K562 (cell line): ENCODE measurements around the gene ATXN7L1. TPM values are rescaled to one million over a fixed set of nuclear protein-coding genes. Genes with fewer than 3 reads are reported as not detected.

Experiments used
- ATAC-seq: fragments of 200-7000 bp; cut with Tn5 transposase; 3 replicates; pipeline ENCODE4 v1.9.1; 2020; ENCODE audit warnings: moderate library complexity
- BruUV-seq: library from RNA; stranded (reverse); fragments of 400-500 nt; replicated peaks from 2 replicates; lab custom pipeline; 2021; lab: Mats Ljungman, UMichigan
- CTCF ChIA-PET: fragments of 300-600 bp; formaldehyde crosslinking; extraction: SDS; loops from one replicate; lab custom pipeline; 2021; ENCODE audit warnings: low intra/inter-chr PET ratio; lab: Yijun Ruan, JAX
- POLR2A ChIA-PET: fragments of 300-600, 350-650 bp; sonication (Branson Sonifier 250); formaldehyde crosslinking; extraction: SDS; loops from one replicate; lab custom pipeline; 2021; ENCODE audit warnings: antibody characterized with exemption, inconsistent platforms; lab: Yijun Ruan, JAX
- DNase-seq, 4 experiments: peaks; one replicate each; pipeline versions ENCODE4 v3.0.0 to v3.0.0-alpha.2; 2011 to 2018; ENCODE audit warnings: low spot score in 3 of 4, mixed read lengths in 3 of 4; ENCODE audit errors: extremely low read depth in 1 of 4
- FAIRE-seq: peaks from 2 replicates; lab custom pipeline; 2011; peaks lifted over from hg19 to GRCh38; lab: Jason Lieb, UNC
- H2AFZ ChIP-seq: 2 replicates; pipeline ENCODE4 v1.6.0; 2011; ENCODE audit warnings: low read depth, low read length, control low read depth, inconsistent platforms
- H3K27ac ChIP-seq: fragments of 200-600 bp; 3 replicates; pipeline ENCODE4 v1.8.0; 2011; ENCODE audit warnings: low read depth, mild to moderate bottlenecking, control low read depth, inconsistent platforms, low read length, moderate library complexity, mixed read lengths; ENCODE audit errors: extremely low read depth
- H3K27me3 ChIP-seq, 2 experiments: fragments of 300-600 bp in 1 of 2; 2 replicates in 1 of 2; 3 replicates in 1 of 2; pipeline versions ENCODE4 v1.6.0 to v1.8.0; 2011; ENCODE audit warnings: inconsistent platforms in 2 of 2, low read length in 2 of 2, mild to moderate bottlenecking in 1 of 2, mixed read lengths in 1 of 2, moderate library complexity in 1 of 2; ENCODE audit not compliant: control insufficient read depth in 2 of 2, insufficient read depth in 2 of 2
- H3K36me3 ChIP-seq: fragments of 300-600 bp; 3 replicates; pipeline ENCODE4 v1.8.0; 2011; ENCODE audit warnings: mild to moderate bottlenecking, low read length, inconsistent platforms; ENCODE audit not compliant: control insufficient read depth, insufficient read depth
- H3K4me1 ChIP-seq, 2 experiments: fragments of 200-600 bp in 1 of 2; replicated peaks in 1 of 2; 2 replicates in 1 of 2; 3 replicates in 1 of 2; pipeline versions ENCODE4 v1.5.1 to v1.8.0; 2011; ENCODE audit warnings: inconsistent platforms in 2 of 2, low read length in 2 of 2, mild to moderate bottlenecking in 1 of 2, mixed read lengths in 1 of 2, moderate library complexity in 1 of 2; ENCODE audit not compliant: control insufficient read depth in 2 of 2, insufficient read depth in 2 of 2
- H3K4me2 ChIP-seq: 2 replicates; pipeline ENCODE4 v1.6.1; 2011; ENCODE audit warnings: low read length, control low read depth, inconsistent platforms, mixed read lengths; ENCODE audit not compliant: insufficient read depth
- H3K4me3 ChIP-seq: fragments of 200-600 bp; sonication (generic), shearing (Covaris generic); 2 replicates; pipeline ENCODE4 v1.5.1; 2016; ENCODE audit warnings: control low read depth, inconsistent platforms
- H3K79me2 ChIP-seq: fragments of 200-600 bp; 3 replicates; pipeline ENCODE4 v1.8.0; 2011; ENCODE audit warnings: low read length, inconsistent platforms; ENCODE audit not compliant: control insufficient read depth, insufficient read depth
- H3K9ac ChIP-seq, 2 experiments: 2 replicates each; pipeline versions ENCODE4 v1.6.0 to v1.6.1; 2011; ENCODE audit warnings: low read depth in 2 of 2, low read length in 2 of 2, control low read depth in 1 of 2, inconsistent platforms in 1 of 2, mild to moderate bottlenecking in 1 of 2, mixed read lengths in 1 of 2; ENCODE audit not compliant: insufficient read depth in 1 of 2
- H3K9me1 ChIP-seq: one replicate; pipeline ENCODE4 v1.6.0; 2011; ENCODE audit warnings: inconsistent platforms, mild to moderate bottlenecking, low read length, moderate library complexity; ENCODE audit not compliant: control insufficient read depth, insufficient read depth
- H3K9me3 ChIP-seq: replicated peaks from 2 replicates; pipeline ENCODE4 v1.5.1; 2011; ENCODE audit warnings: low read depth, low read length, inconsistent platforms; ENCODE audit not compliant: control insufficient read depth, insufficient read depth
- H4K20me1 ChIP-seq: replicated peaks from 2 replicates; pipeline ENCODE4 v1.6.1; 2011; ENCODE audit warnings: low read length, inconsistent platforms, mixed read lengths; ENCODE audit not compliant: control insufficient read depth, insufficient read depth
- ARID1B ChIP-seq: fragments of 450-650 bp; IDR thresholded peaks from 2 replicates; pipeline ENCODE4 v1.6.1; 2016; ENCODE audit warnings: antibody characterized with exemption, mild to moderate bottlenecking, inconsistent platforms
- CTCF ChIP-seq, 3 experiments: IDR thresholded peaks in 2 of 3; conservative IDR thresholded peaks in 1 of 3; 2 replicates each; pipeline ENCODE4 v1.5.1; 2011 to 2012; ENCODE audit warnings: low read length in 3 of 3, mild to moderate bottlenecking in 3 of 3, control low read depth in 2 of 3, improper control_type of control experiment in 1 of 3, inconsistent platforms in 1 of 3, low read depth in 1 of 3, mixed read lengths in 1 of 3, moderate library complexity in 1 of 3; ENCODE audit not compliant: insufficient read depth in 2 of 3
- E4F1 ChIP-seq: fragments of 250-450 bp; sonication (Bioruptor Pico); IDR thresholded peaks from 2 replicates; pipeline ENCODE4 v1.5.0; 2021; ENCODE audit warnings: mild to moderate bottlenecking, borderline replicate concordance
- GATA2 ChIP-seq: sonication (generic); formaldehyde crosslinking; IDR thresholded peaks from 2 replicates; pipeline ENCODE4 v1.4.0; 2020; ENCODE audit warnings: mild to moderate bottlenecking, missing genetic modification reagents
- LCOR ChIP-seq: sonication (generic); formaldehyde crosslinking; IDR thresholded peaks from 2 replicates; pipeline ENCODE4 v1.8.0; 2022; ENCODE audit warnings: mild to moderate bottlenecking, missing genetic modification reagents
- PHF8 ChIP-seq: fragments of 200-600 bp; sonication (generic); IDR thresholded peaks from 2 replicates; pipeline ENCODE4 v1.6.1; 2012; ENCODE audit warnings: mixed run types, mild to moderate bottlenecking, inconsistent platforms, low read length, moderate library complexity, borderline replicate concordance
- PURB ChIP-seq: sonication (generic); formaldehyde crosslinking; IDR thresholded peaks from 2 replicates; pipeline ENCODE4 v1.9.0; 2021; ENCODE audit warnings: low read depth, mild to moderate bottlenecking, missing genetic modification reagents
- SRSF1 ChIP-seq: fragments of 200-400 bp; formaldehyde crosslinking; IDR thresholded peaks from 2 replicates; pipeline ENCODE4 v1.6.1; 2017; ENCODE audit warnings: mild to moderate bottlenecking, low read depth, low read length, moderate library complexity
- ZNF445 ChIP-seq: fragments of 250-450 bp; sonication (Bioruptor Pico); IDR thresholded peaks from 2 replicates; pipeline ENCODE4 v1.4.0; 2020; ENCODE audit warnings: low read depth, mild to moderate bottlenecking, moderate library complexity
- WGBS: fragments of 100-300 bp; shearing (Covaris generic); methylation state at CpG from one replicate; pipeline ENCODE4 v1.1.6; 2016; ENCODE audit warnings: low coverage, mixed read lengths; ENCODE audit not compliant: insufficient coverage; ENCODE audit errors: missing lambda C conversion rate; 5-methylcytosine and 5-hydroxymethylcytosine counted together
- in situ Hi-C: fragments of 300-500 bp; cut with MboI; formaldehyde crosslinking; loops from 4 replicates; pipeline ENCODE4 v1.15.0; 2018; ENCODE audit warnings: inconsistent platforms, mixed read lengths
- intact Hi-C: fragments of 100-400 bp; cut with micrococcal nuclease; formaldehyde crosslinking; loops from 2 replicates; pipeline ENCODE4 v1.14.2; 2022
- polyA plus RNA-seq, 8 experiments: library from polyadenylated mRNA; depleted of rRNA in 4 of 8; stranded (reverse) in 5 of 8; unstranded in 3 of 8; fragments of >200 nt; fragmentation: Nextera tagmentation in 2 of 8; fragmentation: Illumina TruSeq in 1 of 8; extraction: Ambion mirVana in 2 of 8; extraction: Trizol in 1 of 8; gene quantifications; 2 replicates each; pipeline versions ENCODE4 v1.2.1 to v1.2.3, GENCODE V29; 2011 to 2014; ENCODE audit warnings: inconsistent platforms in 1 of 8, missing spikeins in 1 of 8
- total RNA-seq, 7 experiments: library from RNA; depleted of rRNA in 6 of 7; stranded (reverse); fragments of >200 nt in 6 of 7; fragmentation: Illumina TruSeq in 2 of 7; extraction: Trizol in 2 of 7; gene quantifications; 2 replicates each; pipeline versions ENCODE4 v1.2.1 to v1.2.3, GENCODE V29; 2011 to 2021; ENCODE audit warnings: low replicate concordance in 1 of 7

Gene ATXN7L1
- total and polyA plus RNA-seq, 9 of the 15 experiments (the other 6 are each of a cell fraction or from before 2014, with no cell fraction given): 6.6 to 13.7 (median 10.7) TPM

GRCh38 chr7:105580022-105580740 is 296.2 kb downstream of the ATXN7L1 start:
- TF ChIP-seq E4F1 (CRISPR knock-in tag) (no peak), SRSF1 (no peak), PHF8 (no peak), GATA2 (CRISPR knock-in tag) (0 out of 2 replicates have a peak, but pooled peaks have one; percentile 22), ZNF445 (CRISPR knock-in tag) (no peak), CTCF (IDR thresholded peaks at IDR 0.05 in 2 of 3, conservative IDR thresholded peaks at IDR 0.05 in 1 of 3; ENCODE audit: insufficient read depth in 2 of 3, low read depth in 1 of 3, low read length in 3 of 3) (peak in 2 of 3 experiments; percentile 22 to 27; a peak in 1 of 6 replicates), LCOR (CRISPR knock-in tag) (no peak), PURB (CRISPR knock-in tag) (no peak), ARID1B (0 out of 2 replicates have a peak, but pooled peaks have one; percentile 12)
- TF ChIP-seq, all 486 proteins: peak for 3
- Histone ChIP-seq H3K79me2 (no peaks in the 10 kb centered on the region), H3K9me3 (peaks cover 13% of the 10 kb centered on the region; the same call in 1 of the 2 replicates), H3K4me3 (no peak overlapping the region), H2AFZ (0 out of 2 replicates have a peak overlapping the region, but pooled peaks have one; percentile 4), H4K20me1 (no peaks in the 10 kb centered on the region), H3K9ac (no peak overlapping the region), H3K27ac (no peak overlapping the region), H3K4me2 (no peak overlapping the region), H3K9me1 (no peaks in the 10 kb centered on the region), H3K4me1 (peaks cover 0 to 3% of the 10 kb centered on the region in 2 experiments; a peak in 2 of 5 replicates), H3K36me3 (no peaks in the 10 kb centered on the region), H3K27me3 (no peaks in the 10 kb centered on the region)
- no TSS peak for BruUV-seq
- WGBS: 68% methylated on average over 22 of the region's 22 CpGs
- DNase-seq (no peak), ATAC-seq (peak; percentile 26; the same call in 2 of the 3 replicates), FAIRE-seq (no peak)
- in situ Hi-C loops: no loop called here
- ChIA-PET CTCF (no interaction called here), POLR2A (interaction anchor here (0.6 to 0.9 kb wide), 2 partner anchors 11 to 390 kb away, joined by 3 to 4 read pairs; no protein-coding TSS in a partner anchor)
- intact Hi-C loops: no loop called here
